Natural killer cell (primary cell): Measurements from ENCODE around the gene VPS4B. TPM values are rescaled to one million over a fixed set of nuclear protein-coding genes. Genes with fewer than 3 reads are reported as not detected.

Experiments
- ATAC-seq, 3 donors: fragments of 150-1000 bp in 2 of 3; fragments of 200-7000 bp in 1 of 3; cut with Tn5 transposase; 1 replicate in 1 of 3; 2 replicates in 2 of 3; pipeline ENCODE4 v1.10.0; 2021; ENCODE audit warnings: mild to moderate bottlenecking in 2 of 3, moderate library complexity in 2 of 3
- DNase-seq, 2 donors: peaks; one replicate each; pipeline versions ENCODE4 v3.0.0 to v3.0.0-alpha.2; 2013 to 2021; ENCODE audit warnings: mixed read lengths in 1 of 2
- H3K27ac ChIP-seq: one replicate; pipeline ENCODE4 v1.5.1; 2013; ENCODE audit warnings: mild to moderate bottlenecking, low read length
- H3K27me3 ChIP-seq: one replicate; pipeline ENCODE4 v1.6.1; 2013; ENCODE audit warnings: low read length; ENCODE audit not compliant: control insufficient read depth, insufficient read depth
- H3K36me3 ChIP-seq: one replicate; pipeline ENCODE4 v1.6.1; 2013; ENCODE audit warnings: low read length; ENCODE audit not compliant: control insufficient read depth, insufficient read depth
- H3K4me1 ChIP-seq: one replicate; pipeline ENCODE4 v1.6.1; 2013; ENCODE audit warnings: low read length; ENCODE audit not compliant: control insufficient read depth, insufficient read depth
- H3K4me3 ChIP-seq: one replicate; pipeline ENCODE4 v1.5.1; 2013; ENCODE audit warnings: low read length
- H3K9me3 ChIP-seq: one replicate; pipeline ENCODE4 v1.6.1; 2013; ENCODE audit warnings: low read length; ENCODE audit not compliant: control insufficient read depth, insufficient read depth
- H3K27ac Mint-ChIP-seq, 2 donors: one replicate each; pipeline ENCODE4 v1.8.0; 2022; ENCODE audit warnings: mild to moderate bottlenecking in 2 of 2, mixed read lengths in 2 of 2, moderate library complexity in 1 of 2
- H3K27me3 Mint-ChIP-seq, 2 donors: one replicate each; pipeline ENCODE4 v1.8.0; 2022; ENCODE audit warnings: low read depth in 2 of 2, mixed read lengths in 2 of 2
- H3K36me3 Mint-ChIP-seq: one replicate; pipeline ENCODE4 v1.8.0; 2022; ENCODE audit warnings: mixed read lengths
- H3K4me1 Mint-ChIP-seq, 2 donors: one replicate each; pipeline ENCODE4 v1.8.0; 2022; ENCODE audit warnings: mixed read lengths in 2 of 2
- H3K4me3 Mint-ChIP-seq: one replicate; pipeline ENCODE4 v1.8.0; 2022; ENCODE audit warnings: mild to moderate bottlenecking, moderate library complexity, mixed read lengths
- H3K9me3 Mint-ChIP-seq, 2 donors: one replicate each; pipeline ENCODE4 v1.8.0; 2022; ENCODE audit warnings: mixed read lengths in 2 of 2
- CTCF ChIP-seq: fragments of 200-600 bp; IDR thresholded peaks from one replicate; pipeline ENCODE4 v1.8.0; 2022; ENCODE audit warnings: antibody characterized with exemption
- WGBS: methylation state at CpG from one replicate; pipeline ENCODE4 v1.1.7; 2013; ENCODE audit warnings: missing lambda C conversion rate; ENCODE audit not compliant: insufficient coverage; 5-methylcytosine and 5-hydroxymethylcytosine counted together
- intact Hi-C: fragments of 100-400 bp; cut with micrococcal nuclease; formaldehyde crosslinking; loops from one replicate; pipeline ENCODE4 v1.14.2; 2022
- total RNA-seq, 4 donors: library from RNA; stranded (reverse); fragments of 120-200 nt in 1 of 4; gene quantifications; one replicate each; pipeline versions ENCODE4 v1.2.3 to v1.2.4, GENCODE V29; 2013 to 2022

VPS4B gene
- total RNA-seq, 3 donors from 2014 or later (not counting 1 experiment from before 2014, with no cell fraction given): 101 to 128 (median 107) TPM

GRCh38 chr18:63444580-63444979 lies 22.3 kb upstream of the VPS4B start:
- Mint-ChIP-seq H3K4me1 (no peaks in the 10 kb centered on the region), H3K27ac (no peak overlapping the region), H3K36me3 (no peaks in the 10 kb centered on the region), H3K9me3 (no peaks in the 10 kb centered on the region), H3K4me3 (no peak overlapping the region), H3K27me3 (peaks cover 6 to 7% of the 10 kb centered on the region in 2 donors)
- no peak for TF ChIP-seq CTCF
- intact Hi-C loops: no loop called here
- Histone ChIP-seq H3K9me3 (no peaks in the 10 kb centered on the region), H3K4me1 (peaks cover 5% of the 10 kb centered on the region), H3K4me3 (no peak overlapping the region), H3K27me3 (no peaks in the 10 kb centered on the region), H3K36me3 (no peaks in the 10 kb centered on the region), H3K27ac (peak overlapping the region; percentile 50)
- ATAC-seq: peak in 2 of 3 donors; percentile 25 to 35
- WGBS: 53% methylated on average over 6 of the region's 6 CpGs
- DNase-seq: peak in 1 of 2 donors; percentile 9

- intact Hi-C loops: no loop called here
- H3K27me3 ChIP-seq: no peaks in the 10 kb centered on the region
- ATAC-seq (no peak), DNase-seq (no peak)
- no peaks in the 10 kb centered on the region for H3K9me3 ChIP-seq
- peaks cover 5% of the 10 kb centered on the region for H3K4me1 ChIP-seq
- TF ChIP-seq CTCF: no peak
- H3K27ac ChIP-seq: no peak overlapping the region
- peaks cover 7 to 8% of the 10 kb centered on the region in 2 donors for H3K27me3 Mint-ChIP-seq
- no peaks in the 10 kb centered on the region for H3K9me3 Mint-ChIP-seq
- no peak overlapping the region for H3K27ac Mint-ChIP-seq
- H3K36me3 ChIP-seq: no peaks in the 10 kb centered on the region
- H3K4me1 Mint-ChIP-seq: no peaks in the 10 kb centered on the region
- no peak overlapping the region for H3K4me3 ChIP-seq
- no peaks in the 10 kb centered on the region for H3K36me3 Mint-ChIP-seq
- WGBS: 97% methylated on average over 5 of the region's 6 CpGs
- H3K4me3 Mint-ChIP-seq: no peak overlapping the region
Observed at GRCh38 chr18:63443829-63444228, 21.6 kb upstream of the VPS4B start.

GRCh38 chr18:63440881-63441280 lies 18.6 kb upstream of the VPS4B start:
- peaks cover 5% of the 10 kb centered on the region for H3K4me1 ChIP-seq
- H3K36me3 Mint-ChIP-seq: no peaks in the 10 kb centered on the region
- WGBS: 100% methylated on average over 3 of the region's 5 CpGs
- no peaks in the 10 kb centered on the region for H3K36me3 ChIP-seq
- intact Hi-C loops: no loop called here
- TF ChIP-seq CTCF: no peak
- H3K4me3 Mint-ChIP-seq: no peak overlapping the region
- H3K4me3 ChIP-seq: no peak overlapping the region
- H3K9me3 ChIP-seq: no peaks in the 10 kb centered on the region
- peaks cover 12 to 13% of the 10 kb centered on the region in 2 donors for H3K27me3 Mint-ChIP-seq
- DNase-seq (no peak), ATAC-seq (no peak)
- H3K27ac Mint-ChIP-seq: no peak overlapping the region
- no peak overlapping the region for H3K27ac ChIP-seq
- no peaks in the 10 kb centered on the region for H3K27me3 ChIP-seq
- H3K4me1 Mint-ChIP-seq: no peaks in the 10 kb centered on the region
- H3K9me3 Mint-ChIP-seq: no peaks in the 10 kb centered on the region

- Mint-ChIP-seq H3K9me3 (no peaks in the 10 kb centered on the region), H3K36me3 (no peaks in the 10 kb centered on the region)
Observed at GRCh38 chr18:63440219-63440618, 17.9 kb upstream of the VPS4B start.

More at GRCh38 chr18:63440219-63440618, 17.9 kb upstream of the VPS4B start:
- H3K4me3 ChIP-seq: no peak overlapping the region
- no peaks in the 10 kb centered on the region for H3K9me3 ChIP-seq
- H3K27ac Mint-ChIP-seq: no peak overlapping the region
- H3K4me1 ChIP-seq: peaks cover 4% of the 10 kb centered on the region
- H3K4me3 Mint-ChIP-seq: no peak overlapping the region
- no peak for ATAC-seq
- TF ChIP-seq CTCF: no peak
- WGBS: 100% methylated on average over 1 of the region's 1 CpG
- peaks cover 12 to 13% of the 10 kb centered on the region in 2 donors for H3K27me3 Mint-ChIP-seq
- no peak overlapping the region for H3K27ac ChIP-seq
- no peaks in the 10 kb centered on the region for H3K36me3 ChIP-seq
- intact Hi-C loops: no loop called here
- DNase-seq: no peak
- no peaks in the 10 kb centered on the region for H3K4me1 Mint-ChIP-seq
- no peaks in the 10 kb centered on the region for H3K27me3 ChIP-seq
